Subcutaneous abdominal adipose tissue (tissue), 5 donors: Measurements from ENCODE around the gene SCN4B.
"Not testable (repeated sequence)": the region's sequence is repeated elsewhere in the genome, so short reads cannot be mapped to it uniquely, and the experiment has no call there.

Experiments used
- H3K27ac ChIP-seq: one replicate; pipeline ENCODE4 v1.7.0; 2013; ENCODE audit warnings: low read depth, mild to moderate bottlenecking, inconsistent platforms, low read length, moderate library complexity
- H3K27me3 ChIP-seq, 5 donors: one replicate each; pipeline ENCODE4 v1.7.0; 2013; ENCODE audit warnings: low read length in 5 of 5, inconsistent platforms in 1 of 5; ENCODE audit not compliant: control insufficient read depth in 5 of 5, insufficient read depth in 4 of 5
- H3K36me3 ChIP-seq, 5 donors: one replicate each; pipeline ENCODE4 v1.7.0; 2013; ENCODE audit warnings: low read length in 5 of 5; ENCODE audit not compliant: control insufficient read depth in 5 of 5, insufficient read depth in 5 of 5
- H3K4me1 ChIP-seq, 5 donors: one replicate each; pipeline ENCODE4 v1.7.0; 2013; ENCODE audit warnings: low read length in 5 of 5, mild to moderate bottlenecking in 3 of 5, moderate library complexity in 1 of 5; ENCODE audit not compliant: control insufficient read depth in 5 of 5, insufficient read depth in 5 of 5
- H3K4me3 ChIP-seq, 5 donors: one replicate each; pipeline ENCODE4 v1.7.0; 2013; ENCODE audit warnings: low read length in 5 of 5, low read depth in 1 of 5
- H3K9ac ChIP-seq, 5 donors: one replicate each; pipeline ENCODE4 v1.7.0; 2013; ENCODE audit warnings: low read length in 5 of 5, mild to moderate bottlenecking in 4 of 5, moderate library complexity in 3 of 5
- H3K9me3 ChIP-seq, 5 donors: one replicate each; pipeline ENCODE4 v1.7.0; 2013; ENCODE audit warnings: low read length in 5 of 5; ENCODE audit not compliant: control insufficient read depth in 5 of 5
- donor health status: healthy.
- donor health status: healthy.
- donor health status: healthy.
- donor health status: healthy.
- donor health status: healthy.

Gene SCN4B

DNA sequence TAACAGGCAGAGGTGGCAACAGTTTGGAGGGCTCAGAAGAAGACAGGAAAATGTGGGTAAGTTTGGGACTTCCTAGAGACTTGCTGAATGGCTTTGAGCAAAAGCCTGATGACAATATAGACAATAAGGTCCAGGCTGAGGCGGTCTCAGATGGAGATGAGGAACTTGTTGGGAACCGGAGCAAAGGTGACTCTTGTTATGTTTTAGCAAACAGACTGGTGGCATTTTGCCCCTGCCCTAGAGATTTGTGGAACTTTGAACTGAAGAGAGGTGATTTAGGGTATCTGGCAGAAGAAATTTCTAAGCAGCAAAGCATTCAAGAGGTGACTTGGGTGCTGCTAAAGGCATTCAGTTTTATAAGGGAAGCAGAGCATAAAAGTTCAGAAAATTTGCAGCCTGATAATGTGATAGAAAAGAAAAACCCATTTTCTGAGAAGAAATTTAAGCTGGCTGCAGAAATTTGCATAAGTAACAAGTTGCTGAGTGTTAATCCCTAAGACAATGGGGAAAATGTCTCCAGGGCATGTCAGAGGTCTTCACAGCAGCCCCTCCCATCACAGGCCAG is 38.4 kb upstream of the SCN4B start:
- not testable (repeated sequence) for H3K4me3 ChIP-seq, H3K9me3 ChIP-seq, H3K36me3 ChIP-seq, H3K9ac ChIP-seq, H3K27me3 ChIP-seq, H3K27ac ChIP-seq
- peaks cover 0 to 13% (median 10%) of the 10 kb centered on the region in 5 donors for H3K4me1 ChIP-seq

DNA sequence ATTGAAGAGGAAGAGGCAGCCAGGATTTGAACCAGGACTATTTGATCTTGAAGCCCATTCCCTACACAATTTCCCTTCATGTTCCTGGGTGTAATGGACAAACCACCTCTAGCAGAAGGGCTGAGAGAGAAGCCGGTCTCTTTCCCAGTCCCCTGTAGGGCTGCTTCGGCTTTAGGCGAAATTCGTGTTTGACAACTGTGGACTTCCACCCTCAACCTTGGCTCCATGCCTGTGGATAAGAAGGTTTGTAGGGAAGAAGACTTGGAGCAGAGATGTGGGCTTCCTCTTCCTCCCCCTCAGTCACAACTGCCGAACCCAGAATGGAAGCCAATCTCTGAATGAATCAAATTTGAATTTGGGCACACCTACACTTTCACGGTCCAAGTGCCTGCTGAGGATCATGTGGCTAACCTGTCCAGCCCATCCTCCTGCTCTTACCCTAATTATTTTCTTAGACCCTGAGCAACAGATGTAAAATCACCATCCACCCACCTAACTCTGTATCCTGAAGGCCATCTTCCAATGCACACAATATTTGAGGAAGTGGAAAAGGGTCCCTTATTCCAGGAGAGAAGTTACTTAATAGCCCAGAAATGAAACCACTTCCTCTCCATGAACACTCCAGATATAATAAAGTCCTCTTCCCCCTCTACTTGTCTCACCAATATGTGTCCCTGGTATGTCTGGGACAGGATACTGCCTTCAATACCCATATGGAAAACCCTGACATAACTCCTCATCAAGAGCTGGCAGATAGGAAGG is 33.9 kb upstream of the SCN4B start:
- Histone ChIP-seq H3K36me3 (no peaks in the 10 kb centered on the region), H3K9me3 (no peaks in the 10 kb centered on the region), H3K4me1 (peaks cover 0 to 10% (median 3%) of the 10 kb centered on the region in 5 donors), H3K4me3 (no peak overlapping the region), H3K9ac (no peak overlapping the region), H3K27me3 (peaks cover 0 to 7% (median 0%) of the 10 kb centered on the region in 5 donors), H3K27ac (no peak overlapping the region)

DNA sequence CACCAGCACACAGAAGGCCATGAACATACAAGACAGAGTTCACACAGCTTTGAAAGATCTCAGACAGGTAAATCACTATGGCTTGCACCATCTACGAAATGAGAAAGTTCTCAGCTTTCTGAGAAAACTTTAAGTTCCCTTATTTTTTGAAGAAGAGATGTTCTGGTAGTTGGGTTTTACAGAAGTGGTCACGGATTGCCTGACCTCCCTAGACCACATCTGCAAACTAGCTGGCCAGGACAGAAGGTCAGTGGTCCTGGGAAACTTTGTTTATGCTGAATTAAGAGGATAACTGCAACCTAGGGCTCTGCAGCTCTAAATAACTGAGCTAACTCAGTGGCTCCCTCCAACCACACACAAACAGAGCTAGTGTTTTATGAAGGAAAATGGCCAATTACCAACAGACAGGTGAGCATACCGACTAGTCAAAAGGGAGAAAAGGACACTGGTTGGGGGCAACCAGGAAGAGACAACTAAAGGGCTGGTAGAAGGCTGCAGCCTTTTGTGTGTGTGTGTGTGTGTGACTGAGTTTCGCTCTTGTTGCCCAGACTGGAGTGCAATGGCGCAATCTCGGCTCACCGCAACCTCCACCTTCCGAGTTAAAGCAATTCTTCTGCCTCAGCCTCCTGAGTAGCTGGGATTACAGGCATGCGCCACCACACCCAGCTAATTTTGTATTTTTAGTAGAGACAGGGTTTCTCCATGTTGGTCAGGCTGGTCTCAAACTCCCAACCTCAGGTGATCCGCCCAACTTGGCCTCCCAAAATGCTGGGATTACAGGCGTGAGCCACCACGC is 32.4 kb upstream of the SCN4B start:
- H3K27me3 ChIP-seq: peaks cover 0 to 14% (median 0%) of the 10 kb centered on the region in 5 donors
- H3K4me3 ChIP-seq: no peak overlapping the region
- H3K27ac ChIP-seq: no peak overlapping the region
- no peaks in the 10 kb centered on the region for H3K9me3 ChIP-seq
- no peak overlapping the region for H3K9ac ChIP-seq
- H3K36me3 ChIP-seq: no peaks in the 10 kb centered on the region
- H3K4me1 ChIP-seq: peaks cover 0 to 17% (median 10%) of the 10 kb centered on the region in 5 donors

DNA sequence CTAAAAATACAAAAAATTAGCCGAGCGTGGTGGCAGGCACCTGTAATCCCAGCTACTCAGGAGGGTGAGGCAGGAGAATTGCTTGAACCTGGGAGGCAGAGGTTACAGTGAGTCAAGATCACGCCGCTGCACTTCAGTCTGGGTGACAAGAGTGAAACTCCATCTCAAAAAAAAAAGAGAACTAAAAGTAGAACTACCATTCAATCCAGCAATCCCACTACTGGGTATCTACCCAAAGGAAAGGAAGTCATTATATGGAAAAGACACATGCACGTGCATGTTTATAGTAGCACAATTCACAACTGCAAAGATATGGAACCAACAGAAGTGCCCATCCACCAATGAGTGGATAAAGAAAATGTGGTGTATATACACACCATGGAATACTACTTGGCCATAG is 31.1 kb upstream of the SCN4B start:
- H3K9ac ChIP-seq: not testable (repeated sequence)
- Histone ChIP-seq H3K27me3 (peaks cover 0 to 17% (median 5%) of the 10 kb centered on the region in 5 donors), H3K4me1 (peaks cover 0 to 18% (median 12%) of the 10 kb centered on the region in 5 donors)

DNA sequence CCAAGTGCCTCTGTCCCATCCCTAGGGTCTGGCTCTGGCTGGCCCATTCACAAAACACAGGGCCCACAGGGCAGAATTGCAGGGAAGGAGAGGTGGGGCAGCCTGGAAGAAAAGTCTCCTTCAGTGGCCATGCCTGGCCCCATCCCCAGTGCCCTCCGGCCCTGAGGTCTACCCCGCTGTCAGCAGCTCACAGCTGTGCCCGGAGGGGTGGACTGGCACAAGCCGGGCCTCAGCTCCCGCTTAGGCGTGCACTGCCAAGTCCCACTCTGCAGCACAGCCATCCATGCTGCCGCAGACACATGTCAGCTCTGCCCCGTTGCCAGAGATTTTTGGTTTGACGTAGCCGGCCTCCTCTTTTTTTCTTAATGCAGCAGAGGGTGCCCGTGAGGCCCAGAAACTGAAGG is 27.7 kb upstream of the SCN4B start:
- Histone ChIP-seq H3K9ac (peak overlapping the region in 1 of 5 donors; percentile 27), H3K4me3 (peak overlapping the region in 3 of 5 donors; percentile 14 to 28 (median 27)), H3K27me3 (peaks cover 0 to 23% (median 14%) of the 10 kb centered on the region in 5 donors), H3K4me1 (peaks cover 0 to 17% (median 9%) of the 10 kb centered on the region in 5 donors), H3K9me3 (no peaks in the 10 kb centered on the region), H3K36me3 (no peaks in the 10 kb centered on the region), H3K27ac (no peak overlapping the region)

More for the DNA sequence above, 31.1 kb upstream of the SCN4B start:
- H3K4me3 ChIP-seq, H3K36me3 ChIP-seq, H3K9me3 ChIP-seq, H3K27ac ChIP-seq: not testable (repeated sequence)

DNA sequence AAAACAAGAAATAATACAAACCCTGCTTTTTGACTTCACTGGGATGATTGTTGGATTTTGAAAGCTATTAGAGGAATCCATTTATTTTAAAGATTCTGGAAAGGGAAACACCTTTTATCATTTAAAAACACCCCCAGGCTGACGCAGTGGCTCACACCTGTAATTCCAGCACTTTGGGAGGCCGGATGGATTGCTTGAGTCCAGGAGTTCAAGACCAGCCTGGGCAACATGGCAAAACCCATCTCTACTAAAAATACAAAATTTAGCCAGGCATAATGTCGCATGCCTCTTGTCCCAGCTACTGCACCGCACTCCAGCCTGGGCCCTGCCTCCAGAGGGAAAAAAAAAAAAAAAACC is 24.1 kb upstream of the SCN4B start:
- H3K4me3 ChIP-seq: no peak overlapping the region
- H3K4me1 ChIP-seq: peaks cover 0 to 15% (median 10%) of the 10 kb centered on the region in 5 donors
- H3K36me3 ChIP-seq: no peaks in the 10 kb centered on the region
- H3K27me3 ChIP-seq: peaks cover 0 to 25% (median 14%) of the 10 kb centered on the region in 5 donors
- no peaks in the 10 kb centered on the region for H3K9me3 ChIP-seq
- H3K9ac ChIP-seq: no peak overlapping the region
- H3K27ac ChIP-seq: no peak overlapping the region

DNA sequence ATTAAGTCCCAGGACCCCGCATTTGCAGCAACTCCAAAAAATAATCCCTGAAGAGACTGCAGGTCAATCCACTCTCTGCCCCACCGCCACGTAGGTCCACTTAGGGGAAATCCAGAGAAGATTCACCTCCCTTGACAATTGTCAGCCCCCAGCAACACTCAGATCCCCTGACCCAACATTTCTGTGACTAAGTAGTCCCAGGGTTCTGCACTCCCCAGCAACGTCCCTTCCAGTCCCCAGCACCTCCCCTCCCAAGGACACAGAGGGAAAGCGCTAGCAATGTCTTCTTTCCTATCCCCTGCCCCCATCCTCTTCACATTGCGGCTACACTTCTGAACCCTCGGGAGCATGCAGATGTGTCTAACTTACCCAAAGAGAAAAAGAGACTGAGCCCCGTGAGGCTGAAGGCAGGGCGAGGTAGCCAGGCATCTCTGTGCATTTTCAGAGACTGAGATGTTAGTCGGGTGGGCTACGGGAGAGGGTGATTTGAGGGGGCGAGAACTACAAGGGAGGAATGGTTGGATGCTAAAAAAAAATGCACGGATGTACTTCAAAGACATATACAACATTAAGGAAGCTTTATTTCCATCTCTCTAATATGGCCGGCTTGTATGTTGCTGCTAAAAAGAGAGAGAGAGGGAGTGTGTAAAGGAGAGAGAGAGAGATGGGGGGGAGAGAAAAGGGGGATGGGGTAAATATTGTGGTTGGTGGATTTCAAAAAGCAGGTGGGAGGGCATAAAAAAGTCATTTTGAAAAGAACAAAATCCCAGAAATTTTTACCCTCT is 23.6 kb upstream of the SCN4B start, which contains the start of gene SCN2B:
Gene SCN2B, minus strand, starts transcription at position 647 of the 785 bp plus-strand sequence. Its CDS starts 208 bp downstream, at position 439.
- no peaks in the 10 kb centered on the region for H3K9me3 ChIP-seq
- H3K9ac ChIP-seq: no peak within 1 kb of the TSS
- H3K4me3 ChIP-seq: peak within 1 kb of the TSS in 3 of 5 donors; percentile 4 to 51 (median 41)
- H3K27me3 ChIP-seq: peaks cover 0 to 23% (median 16%) of the 10 kb centered on the region in 5 donors
- H3K36me3 ChIP-seq: no peaks in the 10 kb centered on the region
- peaks cover 0 to 20% (median 16%) of the 10 kb centered on the region in 5 donors for H3K4me1 ChIP-seq
- H3K27ac ChIP-seq: no peak within 1 kb of the TSS

DNA sequence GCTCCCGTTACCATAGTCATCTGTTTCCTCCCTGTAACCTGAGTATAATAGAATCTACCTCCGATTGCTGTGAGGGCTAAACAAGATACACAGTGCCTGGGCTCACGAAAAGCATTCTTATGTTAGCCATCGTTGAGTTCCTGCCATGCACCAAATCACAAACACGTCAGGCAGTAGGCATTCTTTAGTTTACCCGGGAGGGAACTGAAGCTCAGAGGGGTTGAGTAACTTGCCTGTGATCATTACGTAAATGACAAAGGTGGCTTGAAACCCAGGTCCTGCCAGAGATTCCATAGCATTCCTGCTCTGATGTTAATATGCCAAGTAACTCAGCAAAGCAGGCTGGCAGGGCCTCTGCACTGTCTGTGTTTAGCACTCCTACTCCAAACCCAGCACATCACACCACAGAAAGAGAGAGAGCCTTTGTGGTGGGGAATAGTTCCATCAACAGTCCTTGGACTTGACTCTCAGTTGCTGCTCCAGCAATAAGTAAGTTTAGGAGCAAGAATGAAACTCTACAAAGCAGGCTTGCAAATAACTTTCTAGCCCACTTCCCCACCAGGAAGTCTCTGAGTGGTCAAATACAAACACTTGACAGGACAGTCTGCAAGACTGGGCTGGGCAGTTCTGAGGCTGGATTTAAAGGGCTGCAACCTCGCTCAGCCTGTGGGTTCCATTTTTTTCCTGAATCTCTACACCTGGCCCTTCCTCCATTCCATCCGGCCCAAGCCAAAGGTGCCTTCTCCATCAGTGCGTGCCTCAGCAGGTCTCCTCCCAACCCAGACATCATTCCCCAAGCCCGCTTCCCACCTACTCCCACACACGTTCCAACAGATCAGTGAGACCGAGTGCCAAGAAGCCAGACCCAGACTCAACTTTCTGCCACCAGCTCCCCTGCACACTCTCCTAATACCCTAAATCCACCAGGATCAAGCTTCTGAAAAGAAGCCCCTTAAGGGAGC is 22.7 kb upstream of the SCN4B start:
- Histone ChIP-seq H3K27me3 (peaks cover 0 to 21% (median 15%) of the 10 kb centered on the region in 5 donors), H3K9me3 (no peaks in the 10 kb centered on the region), H3K36me3 (no peaks in the 10 kb centered on the region), H3K4me1 (peaks cover 0 to 17% (median 12%) of the 10 kb centered on the region in 5 donors), H3K27ac (no peak overlapping the region), H3K9ac (no peak overlapping the region), H3K4me3 (no peak overlapping the region)
